Endothelial cell of hepatic sinusoid (primary cell): Measurements from ENCODE around the gene PIWIL4.
"Not testable (repeated sequence)": the region's sequence is repeated elsewhere in the genome, so short reads cannot be mapped to it uniquely, and the experiment has no call there.

Experiments used
- in situ Hi-C: cut with HindIII; loops from 2 replicates; pipeline ENCODE4 v1.10.0; 2017; ENCODE audit warnings: low sequenced_read_pairs

The PIWIL4 gene

GRCh38 chr11:94546162-94546470, 21.1 kb upstream of the PIWIL4 start:
- in situ Hi-C loops = no loop called here

GRCh38 chr11:94546886-94547285, 20.3 kb upstream of the PIWIL4 start:
- in situ Hi-C loops = no loop called here

GRCh38 chr11:94549146-94549545, 18.0 kb upstream of the PIWIL4 start:
- in situ Hi-C loops = no loop called here

GRCh38 chr11:94550513-94550912, 16.7 kb upstream of the PIWIL4 start:
- in situ Hi-C loops = no loop called here

DNA sequence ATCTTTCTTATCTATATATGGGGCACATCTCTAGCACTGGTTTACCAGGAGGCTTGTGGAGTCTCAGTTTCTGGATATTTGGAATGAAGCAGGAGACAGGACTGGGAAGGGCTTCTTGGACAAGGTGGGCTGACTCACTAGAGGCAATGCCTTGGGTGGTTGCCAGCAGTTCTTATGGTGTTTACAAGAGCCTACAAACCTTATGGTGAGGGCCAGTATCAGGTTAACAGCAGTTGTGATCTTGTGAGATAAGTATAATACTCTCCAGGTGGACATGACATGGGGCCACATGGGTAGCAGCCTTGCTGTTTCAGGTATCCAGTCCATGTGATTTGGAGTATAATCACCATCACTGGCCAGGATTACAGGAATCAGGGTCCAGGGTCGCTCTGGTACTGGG, 13.2 kb upstream of the PIWIL4 start:
- in situ Hi-C loops = no loop called here

DNA sequence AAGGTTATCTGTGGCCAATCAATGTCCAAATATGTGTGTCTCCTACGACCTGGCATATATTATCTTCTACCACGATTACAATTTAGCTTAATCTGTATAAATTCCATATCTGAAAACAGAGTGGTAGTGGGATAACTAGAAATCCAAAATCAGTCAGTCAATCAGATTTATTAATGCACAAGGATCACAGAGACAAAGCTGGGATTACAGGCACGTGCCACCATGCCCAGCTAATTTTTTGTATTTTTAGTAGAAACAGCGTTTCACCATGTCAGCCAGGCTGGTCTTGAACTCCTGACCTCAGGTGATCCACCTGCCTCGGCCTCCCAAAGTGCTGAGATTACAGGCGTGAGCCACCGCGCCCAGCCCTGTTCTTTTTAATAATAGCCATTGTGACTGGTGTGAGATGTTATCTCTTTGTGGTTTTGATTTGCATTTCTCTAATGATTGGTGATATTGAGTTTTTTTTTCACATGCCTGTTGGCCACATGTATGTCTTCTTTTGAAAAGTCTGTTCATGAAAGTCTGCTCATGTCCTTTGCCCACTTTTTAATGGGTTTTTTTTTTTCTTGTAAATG, 11.3 kb upstream of the PIWIL4 start:
- in situ Hi-C loops = not testable (repeated sequence)

DNA sequence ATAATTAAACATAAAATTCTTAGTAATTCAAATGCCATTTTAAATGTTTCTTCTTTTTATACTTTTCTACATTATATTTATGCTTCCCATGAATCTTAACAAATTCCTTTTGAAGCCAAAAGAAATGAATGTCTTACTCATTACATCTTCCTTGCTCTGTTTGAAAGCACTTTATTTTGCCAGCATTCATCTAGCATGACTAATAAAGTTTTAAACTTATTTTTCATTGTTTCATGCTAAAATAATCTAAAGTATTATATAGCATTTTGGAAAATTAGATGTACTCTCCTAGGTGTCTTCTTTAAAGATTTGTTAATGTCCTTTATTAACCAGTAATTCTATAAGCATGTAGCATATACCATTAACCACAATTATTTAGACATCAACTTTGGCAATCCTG, 9.7 kb upstream of the PIWIL4 start:
- in situ Hi-C loops = no loop called here

- in situ Hi-C loops = no loop called here
Measured at GRCh38 chr11:94557992-94558391, 9.2 kb upstream of the PIWIL4 start.

DNA sequence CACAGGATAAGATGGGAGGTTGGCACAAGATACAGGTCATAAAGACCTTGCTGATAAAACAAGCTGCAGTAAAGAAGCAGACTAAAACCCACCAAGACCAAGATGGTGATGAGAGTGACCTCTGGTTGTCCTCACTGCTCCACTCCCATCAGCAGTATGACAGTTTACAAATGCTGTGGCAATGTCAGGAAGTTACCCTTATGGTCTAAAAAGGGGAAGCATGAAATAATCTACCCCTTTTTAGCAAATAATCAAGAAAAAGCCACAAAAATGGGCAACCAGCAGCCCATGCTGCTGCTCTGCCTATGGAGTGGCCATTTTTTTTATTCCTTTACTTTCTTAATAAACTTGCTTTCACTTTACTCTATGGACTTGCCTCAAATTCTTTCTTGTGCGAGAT, 8.7 kb upstream of the PIWIL4 start:
- in situ Hi-C loops = no loop called here

GRCh38 chr11:94558932-94559331, 8.2 kb upstream of the PIWIL4 start:
- in situ Hi-C loops = no loop called here

- in situ Hi-C loops = no loop called here
Measured at GRCh38 chr11:94559361-94559760, 7.8 kb upstream of the PIWIL4 start.

GRCh38 chr11:94560834-94561233, 6.3 kb upstream of the PIWIL4 start:
- in situ Hi-C loops = no loop called here

DNA sequence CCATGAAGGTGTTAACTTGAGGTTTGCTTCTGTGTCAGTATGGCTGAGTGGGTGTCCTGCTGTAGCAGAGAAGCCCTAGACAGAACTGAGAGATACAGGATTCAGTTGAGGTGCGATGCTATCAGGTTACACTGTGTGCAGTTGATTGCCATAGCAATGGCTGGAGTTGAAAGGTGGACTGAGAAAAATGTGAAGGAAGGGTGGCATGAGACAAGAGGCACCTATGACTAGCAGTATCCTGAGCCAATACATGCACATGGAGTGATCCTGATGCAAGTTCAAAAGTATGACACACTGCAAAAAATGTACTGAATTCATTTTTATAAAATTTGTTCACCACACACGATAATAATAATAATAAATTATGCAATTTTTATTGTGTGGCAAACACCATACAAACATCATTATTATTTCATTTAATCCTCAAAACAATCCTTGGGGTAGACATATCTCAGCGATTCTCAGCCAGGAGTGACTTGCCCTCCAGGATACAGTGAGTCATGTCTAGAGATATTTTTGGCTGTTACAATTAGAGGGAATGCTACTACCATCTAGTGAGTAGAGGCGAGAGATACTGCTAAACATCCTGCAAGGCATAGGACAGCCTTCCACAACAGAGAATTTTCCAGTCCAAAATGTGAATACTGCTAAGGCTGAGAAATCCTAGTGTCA, 3.9 kb upstream of the PIWIL4 start:
- in situ Hi-C loops = no loop called here

GRCh38 chr11:94563848-94564467, 3.2 kb upstream of the PIWIL4 start:
- in situ Hi-C loops = no loop called here

GRCh38 chr11:94568200-94568599, 1.0 kb downstream of the PIWIL4 start:
- in situ Hi-C loops = no loop called here

- in situ Hi-C loops = no loop called here
Measured at GRCh38 chr11:94568717-94569116, 1.5 kb downstream of the PIWIL4 start.

DNA sequence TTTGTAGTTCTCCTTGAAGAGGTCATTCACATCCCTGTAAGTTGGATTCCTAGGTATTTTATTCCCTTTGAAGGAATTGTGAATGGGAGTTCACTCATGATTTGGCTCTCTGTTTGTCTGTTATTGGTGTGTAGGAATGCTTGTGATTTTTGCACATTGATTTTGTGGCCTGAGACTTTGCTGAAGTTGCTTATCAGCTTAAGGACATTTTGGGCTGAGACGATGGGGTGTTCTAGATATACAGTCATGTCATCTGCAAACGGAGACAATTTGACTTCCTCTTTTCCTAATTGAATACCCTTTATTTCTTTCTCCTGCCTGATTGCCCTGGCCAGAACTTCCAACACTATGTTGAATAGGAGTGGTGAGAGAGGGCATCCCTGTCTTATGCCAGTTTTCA, 5.8 kb downstream of the PIWIL4 start:
- in situ Hi-C loops = not testable (repeated sequence)

GRCh38 chr11:94574193-94574961, 7.2 kb downstream of the PIWIL4 start:
- in situ Hi-C loops = no loop called here

GRCh38 chr11:94576306-94576705, 9.1 kb downstream of the PIWIL4 start:
- in situ Hi-C loops = no loop called here

DNA sequence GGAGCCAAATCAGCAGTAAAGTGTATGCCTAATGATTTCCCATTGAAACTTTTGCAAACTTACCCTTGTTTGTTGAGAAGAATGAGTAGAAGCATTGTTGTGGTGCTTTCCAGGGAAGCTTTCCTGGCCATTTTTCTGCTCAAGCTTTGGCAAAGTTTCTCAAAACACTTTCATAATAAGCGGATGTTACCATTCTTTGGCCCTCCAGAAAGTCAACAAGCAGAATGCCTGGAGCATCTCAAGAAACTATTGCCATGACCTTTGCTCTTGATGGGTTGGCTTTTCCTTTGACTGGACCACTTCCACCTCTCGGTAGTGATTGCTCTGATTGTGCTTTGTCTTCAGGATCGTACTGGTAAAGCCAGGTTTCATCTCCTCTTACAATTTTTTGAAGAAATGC, 10.7 kb downstream of the PIWIL4 start:
- in situ Hi-C loops = no loop called here

DNA sequence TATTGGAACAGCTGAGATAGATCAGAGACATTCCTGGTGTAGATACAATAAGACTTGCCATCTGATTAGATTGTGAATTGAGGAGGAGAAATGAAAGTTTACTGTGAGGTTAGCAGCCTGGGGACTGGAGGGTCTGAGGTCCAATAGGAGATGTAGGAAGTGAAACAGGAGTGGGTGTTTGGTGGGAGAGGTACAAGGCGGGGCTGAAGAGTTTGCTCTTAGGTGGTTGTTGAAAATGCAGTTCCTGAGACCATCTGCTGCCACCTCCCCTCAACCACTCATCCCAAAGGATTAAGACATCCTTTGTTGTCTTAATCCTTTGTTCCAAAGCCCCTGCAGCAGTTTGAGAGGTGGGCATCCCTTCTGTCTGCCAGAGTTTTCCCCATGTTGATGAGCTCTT, 14.8 kb downstream of the PIWIL4 start:
- in situ Hi-C loops = loop anchor here (5.0 kb wide), 1 partner anchor 50 kb away; no protein-coding TSS in a partner anchor
